K562 (cell line): ENCODE measurements around the gene ELOB.

Experiments
- GTF2F1 ChIP-seq: IDR thresholded peaks from 2 replicates; pipeline ENCODE4 v1.6.1; 2011; ENCODE audit warnings: low read depth, low read length, improper control_type of control experiment
- TF ChIP-seq, protein P1 (sequence below), 3 experiments: IDR thresholded peaks in 2 of 3; conservative IDR thresholded peaks in 1 of 3; 2 replicates each; pipeline ENCODE4 v1.5.1; 2011 to 2012; ENCODE audit warnings: low read length in 3 of 3, mild to moderate bottlenecking in 3 of 3, control low read depth in 2 of 3, improper control_type of control experiment in 1 of 3, inconsistent platforms in 1 of 3, low read depth in 1 of 3, mixed read lengths in 1 of 3, moderate library complexity in 1 of 3; ENCODE audit not compliant: insufficient read depth in 2 of 3

- TF ChIP-seq, protein P1, sequence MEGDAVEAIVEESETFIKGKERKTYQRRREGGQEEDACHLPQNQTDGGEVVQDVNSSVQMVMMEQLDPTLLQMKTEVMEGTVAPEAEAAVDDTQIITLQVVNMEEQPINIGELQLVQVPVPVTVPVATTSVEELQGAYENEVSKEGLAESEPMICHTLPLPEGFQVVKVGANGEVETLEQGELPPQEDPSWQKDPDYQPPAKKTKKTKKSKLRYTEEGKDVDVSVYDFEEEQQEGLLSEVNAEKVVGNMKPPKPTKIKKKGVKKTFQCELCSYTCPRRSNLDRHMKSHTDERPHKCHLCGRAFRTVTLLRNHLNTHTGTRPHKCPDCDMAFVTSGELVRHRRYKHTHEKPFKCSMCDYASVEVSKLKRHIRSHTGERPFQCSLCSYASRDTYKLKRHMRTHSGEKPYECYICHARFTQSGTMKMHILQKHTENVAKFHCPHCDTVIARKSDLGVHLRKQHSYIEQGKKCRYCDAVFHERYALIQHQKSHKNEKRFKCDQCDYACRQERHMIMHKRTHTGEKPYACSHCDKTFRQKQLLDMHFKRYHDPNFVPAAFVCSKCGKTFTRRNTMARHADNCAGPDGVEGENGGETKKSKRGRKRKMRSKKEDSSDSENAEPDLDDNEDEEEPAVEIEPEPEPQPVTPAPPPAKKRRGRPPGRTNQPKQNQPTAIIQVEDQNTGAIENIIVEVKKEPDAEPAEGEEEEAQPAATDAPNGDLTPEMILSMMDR (IDR thresholded peaks at IDR 0.05 in 2 of 3, conservative IDR thresholded peaks at IDR 0.05 in 1 of 3; ENCODE audit: insufficient read depth in 2 of 3, low read depth in 1 of 3, low read length in 3 of 3), result no peak
- no peak for TF ChIP-seq GTF2F1
Observed at GRCh38 chr16:2775765-2776499, 1.1 kb downstream of the ELOB start.
